SU-DHL-6 (cell line): ENCODE results near the gene TIMM44.

ENCODE experiments used
- CTCF ChIP-seq: fragments of 200-600 bp; sonication (generic); IDR thresholded peaks from one replicate; pipeline ENCODE4 v1.5.1; 2017; ENCODE audit warnings: antibody characterized with exemption, mild to moderate bottlenecking, low read length, moderate library complexity; ENCODE audit not compliant: insufficient read depth, poor library complexity, severe bottlenecking
- EZH2phosphoT487 ChIP-seq: fragments of 200-600 bp; sonication (generic), shearing (Covaris generic); conservative IDR thresholded peaks from 2 replicates; pipeline ENCODE4 v1.6.1; 2018; ENCODE audit warnings: mild to moderate bottlenecking, antibody characterized with exemption, low read length, moderate library complexity, mixed read lengths

GRCh38 chr19:7985481-7985911, 42.0 kb upstream of the TIMM44 start:
- TF ChIP-seq CTCF, result no peak
- no peak for TF ChIP-seq EZH2phosphoT487
